Fibroblast of lung (primary cell): ENCODE results near the gene MOGAT1. TPM values are rescaled to one million over a fixed set of nuclear protein-coding genes. Genes with fewer than 3 reads are reported as not detected.

ENCODE experiments used
- DNase-seq, 2 donors: peaks; one replicate each; pipeline versions ENCODE4 v3.0.0 to v3.0.0-alpha.2; 2010; ENCODE audit warnings: low read depth in 2 of 2
- H2AFZ ChIP-seq: 2 replicates; pipeline ENCODE4 v1.5.1; 2012; ENCODE audit warnings: low read length, control low read depth, inconsistent platforms
- H3K27ac ChIP-seq: 2 replicates; pipeline ENCODE4 v1.5.1; 2011; ENCODE audit warnings: low read length, control low read depth; ENCODE audit not compliant: insufficient read depth
- H3K27me3 ChIP-seq: 2 replicates; pipeline ENCODE4 v1.5.1; 2011; ENCODE audit warnings: mild to moderate bottlenecking, low read length; ENCODE audit not compliant: control insufficient read depth, insufficient read depth
- H3K36me3 ChIP-seq: 2 replicates; pipeline ENCODE4 v1.5.1; 2011; ENCODE audit warnings: low read length; ENCODE audit not compliant: control insufficient read depth, insufficient read depth
- H3K4me1 ChIP-seq: 2 replicates; pipeline ENCODE4 v1.5.1; 2011; ENCODE audit warnings: low read length; ENCODE audit not compliant: control insufficient read depth, insufficient read depth; ENCODE audit errors: extremely low read depth
- H3K4me2 ChIP-seq: 2 replicates; pipeline ENCODE4 v1.5.1; 2011; ENCODE audit warnings: low read length, control low read depth; ENCODE audit not compliant: insufficient read depth; ENCODE audit errors: extremely low read depth
- H3K4me3 ChIP-seq, 4 experiments: fragments of 200-600 bp in 1 of 4; sonication (generic) in 1 of 4; replicated peaks in 1 of 4; 2 replicates each; pipeline ENCODE4 v1.5.1; 2011 to 2016; ENCODE audit warnings: low read length in 4 of 4, low read depth in 3 of 4, mild to moderate bottlenecking in 3 of 4, control low read depth in 2 of 4, inconsistent platforms in 1 of 4, mixed read lengths in 1 of 4; ENCODE audit not compliant: insufficient read depth in 1 of 4; ENCODE audit errors: control extremely low read depth in 1 of 4
- H3K79me2 ChIP-seq: 2 replicates; pipeline ENCODE4 v1.5.1; 2012; ENCODE audit warnings: mild to moderate bottlenecking, low read length, inconsistent platforms; ENCODE audit not compliant: control insufficient read depth, insufficient read depth
- H3K9ac ChIP-seq: 2 replicates; pipeline ENCODE4 v1.5.1; 2011; ENCODE audit warnings: mild to moderate bottlenecking, low read length, control low read depth; ENCODE audit not compliant: insufficient read depth
- H3K9me3 ChIP-seq: 2 replicates; pipeline ENCODE4 v1.5.1; 2012; ENCODE audit warnings: low read depth, low read length; ENCODE audit not compliant: control insufficient read depth, insufficient read depth
- H4K20me1 ChIP-seq: 2 replicates; pipeline ENCODE4 v1.5.1; 2011; ENCODE audit warnings: low read length; ENCODE audit not compliant: control insufficient read depth, insufficient read depth; ENCODE audit errors: extremely low read depth
- EZH2 ChIP-seq: IDR thresholded peaks from 2 replicates; pipeline ENCODE4 v1.5.1; 2012; ENCODE audit warnings: low read length, control low read depth, mild to moderate bottlenecking; ENCODE audit errors: missing control alignments
- polyA plus RNA-seq, 2 donors: library from polyadenylated mRNA; depleted of rRNA in 1 of 2; stranded (reverse) in 1 of 2; unstranded in 1 of 2; fragments of >200 nt; gene quantifications; 2 replicates each; pipeline ENCODE4 v1.2.1, GENCODE V29; 2011 to 2012; ENCODE audit warnings: missing spikeins in 1 of 2
- total RNA-seq: library from RNA; depleted of rRNA; stranded (reverse); fragments of >200 nt; gene quantifications from 2 replicates; pipeline ENCODE4 v1.2.1, GENCODE V29; 2014
- TF ChIP-seq, protein P1 (sequence below), 2 donors: IDR thresholded peaks in 1 of 2; conservative IDR thresholded peaks in 1 of 2; 1 replicate in 1 of 2; 2 replicates in 1 of 2; pipeline ENCODE4 v1.5.1; 2011 to 2012; ENCODE audit warnings: low read length in 2 of 2, control low read depth in 1 of 2, inconsistent platforms in 1 of 2, low read depth in 1 of 2, mild to moderate bottlenecking in 1 of 2

Gene MOGAT1
- total and polyA plus RNA-seq, 2 donors (not counting 1 experiment from before 2014, with no cell fraction given), result not detected

DNA sequence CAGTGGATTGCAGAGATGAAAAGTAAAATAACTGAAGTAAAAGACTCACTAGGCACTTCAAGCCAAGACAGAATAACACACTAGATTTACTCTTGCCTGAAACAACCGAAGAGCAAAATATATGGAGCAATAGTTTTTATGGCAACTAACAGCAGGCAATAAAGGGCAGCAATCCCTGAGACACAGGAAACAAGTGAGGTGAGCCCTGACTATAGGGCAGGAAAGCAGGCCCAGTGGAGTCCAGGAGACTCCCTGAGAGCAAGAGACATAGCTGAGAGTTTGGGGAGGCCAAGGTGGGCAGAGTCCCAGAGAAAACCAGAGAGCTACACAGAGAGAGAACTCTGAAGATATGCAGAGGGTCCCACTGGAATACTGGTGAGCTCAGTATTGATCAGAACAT, 34.4 kb upstream of the MOGAT1 start:
- no peak for DNase-seq
- H3K9ac ChIP-seq, result no peak overlapping the region
- no peak overlapping the region for H3K4me3 ChIP-seq
- H3K36me3 ChIP-seq, result peaks cover 5% of the 10 kb centered on the region
- H3K4me1 ChIP-seq, result no peaks in the 10 kb centered on the region
- no peaks in the 10 kb centered on the region for H3K27me3 ChIP-seq
- H3K27ac ChIP-seq, result no peak overlapping the region
- H2AFZ ChIP-seq, result no peak overlapping the region
- H4K20me1 ChIP-seq, result no peaks in the 10 kb centered on the region
- H3K9me3 ChIP-seq, result no peaks in the 10 kb centered on the region
- TF ChIP-seq EZH2, result no peak
- TF ChIP-seq, protein P1, sequence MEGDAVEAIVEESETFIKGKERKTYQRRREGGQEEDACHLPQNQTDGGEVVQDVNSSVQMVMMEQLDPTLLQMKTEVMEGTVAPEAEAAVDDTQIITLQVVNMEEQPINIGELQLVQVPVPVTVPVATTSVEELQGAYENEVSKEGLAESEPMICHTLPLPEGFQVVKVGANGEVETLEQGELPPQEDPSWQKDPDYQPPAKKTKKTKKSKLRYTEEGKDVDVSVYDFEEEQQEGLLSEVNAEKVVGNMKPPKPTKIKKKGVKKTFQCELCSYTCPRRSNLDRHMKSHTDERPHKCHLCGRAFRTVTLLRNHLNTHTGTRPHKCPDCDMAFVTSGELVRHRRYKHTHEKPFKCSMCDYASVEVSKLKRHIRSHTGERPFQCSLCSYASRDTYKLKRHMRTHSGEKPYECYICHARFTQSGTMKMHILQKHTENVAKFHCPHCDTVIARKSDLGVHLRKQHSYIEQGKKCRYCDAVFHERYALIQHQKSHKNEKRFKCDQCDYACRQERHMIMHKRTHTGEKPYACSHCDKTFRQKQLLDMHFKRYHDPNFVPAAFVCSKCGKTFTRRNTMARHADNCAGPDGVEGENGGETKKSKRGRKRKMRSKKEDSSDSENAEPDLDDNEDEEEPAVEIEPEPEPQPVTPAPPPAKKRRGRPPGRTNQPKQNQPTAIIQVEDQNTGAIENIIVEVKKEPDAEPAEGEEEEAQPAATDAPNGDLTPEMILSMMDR (conservative IDR thresholded peaks at IDR 0.05 in 1 of 2, IDR thresholded peaks at IDR 0.05 in 1 of 2; ENCODE audit: low read depth in 1 of 2, low read length in 2 of 2), result no peak
- no peaks in the 10 kb centered on the region for H3K79me2 ChIP-seq
- no peak overlapping the region for H3K4me2 ChIP-seq

- Histone ChIP-seq H3K36me3 (peaks cover 7% of the 10 kb centered on the region), H3K27me3 (no peaks in the 10 kb centered on the region), H2AFZ (no peak overlapping the region), H3K79me2 (no peaks in the 10 kb centered on the region), H3K9me3 (no peaks in the 10 kb centered on the region), H3K4me3 (no peak overlapping the region), H4K20me1 (no peaks in the 10 kb centered on the region), H3K9ac (no peak overlapping the region), H3K4me1 (no peaks in the 10 kb centered on the region), H3K27ac (no peak overlapping the region), H3K4me2 (no peak overlapping the region)
- TF ChIP-seq, protein P1 (conservative IDR thresholded peaks at IDR 0.05 in 1 of 2, IDR thresholded peaks at IDR 0.05 in 1 of 2; ENCODE audit: low read depth in 1 of 2, low read length in 2 of 2), result no peak
- TF ChIP-seq EZH2, result no peak
- peak; percentile 53 for DNase-seq
These were observed 30.1 kb upstream of the MOGAT1 start for GRCh38 chr2:222641336-222641735.

GRCh38 chr2:222643134-222643533, 28.3 kb upstream of the MOGAT1 start:
- no peak for DNase-seq
- H3K79me2 ChIP-seq, result no peaks in the 10 kb centered on the region
- H4K20me1 ChIP-seq, result no peaks in the 10 kb centered on the region
- H3K9me3 ChIP-seq, result no peaks in the 10 kb centered on the region
- peaks cover 2% of the 10 kb centered on the region for H3K36me3 ChIP-seq
- TF ChIP-seq EZH2, result no peak
- TF ChIP-seq, protein P1 (conservative IDR thresholded peaks at IDR 0.05 in 1 of 2, IDR thresholded peaks at IDR 0.05 in 1 of 2; ENCODE audit: low read depth in 1 of 2, low read length in 2 of 2), result no peak
- no peaks in the 10 kb centered on the region for H3K4me1 ChIP-seq
- no peak overlapping the region for H2AFZ ChIP-seq
- H3K4me3 ChIP-seq, result no peak overlapping the region
- H3K27ac ChIP-seq, result no peak overlapping the region
- H3K9ac ChIP-seq, result no peak overlapping the region
- no peaks in the 10 kb centered on the region for H3K27me3 ChIP-seq
- H3K4me2 ChIP-seq, result no peak overlapping the region
